Measurements from ENCODE around the gene MZT1.
"Not testable (repeated sequence)": the region's sequence is repeated elsewhere in the genome, so short reads cannot be mapped to it uniquely, and the experiment has no call there.

MZT1 gene, protein sequence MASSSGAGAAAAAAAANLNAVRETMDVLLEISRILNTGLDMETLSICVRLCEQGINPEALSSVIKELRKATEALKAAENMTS

DNA sequence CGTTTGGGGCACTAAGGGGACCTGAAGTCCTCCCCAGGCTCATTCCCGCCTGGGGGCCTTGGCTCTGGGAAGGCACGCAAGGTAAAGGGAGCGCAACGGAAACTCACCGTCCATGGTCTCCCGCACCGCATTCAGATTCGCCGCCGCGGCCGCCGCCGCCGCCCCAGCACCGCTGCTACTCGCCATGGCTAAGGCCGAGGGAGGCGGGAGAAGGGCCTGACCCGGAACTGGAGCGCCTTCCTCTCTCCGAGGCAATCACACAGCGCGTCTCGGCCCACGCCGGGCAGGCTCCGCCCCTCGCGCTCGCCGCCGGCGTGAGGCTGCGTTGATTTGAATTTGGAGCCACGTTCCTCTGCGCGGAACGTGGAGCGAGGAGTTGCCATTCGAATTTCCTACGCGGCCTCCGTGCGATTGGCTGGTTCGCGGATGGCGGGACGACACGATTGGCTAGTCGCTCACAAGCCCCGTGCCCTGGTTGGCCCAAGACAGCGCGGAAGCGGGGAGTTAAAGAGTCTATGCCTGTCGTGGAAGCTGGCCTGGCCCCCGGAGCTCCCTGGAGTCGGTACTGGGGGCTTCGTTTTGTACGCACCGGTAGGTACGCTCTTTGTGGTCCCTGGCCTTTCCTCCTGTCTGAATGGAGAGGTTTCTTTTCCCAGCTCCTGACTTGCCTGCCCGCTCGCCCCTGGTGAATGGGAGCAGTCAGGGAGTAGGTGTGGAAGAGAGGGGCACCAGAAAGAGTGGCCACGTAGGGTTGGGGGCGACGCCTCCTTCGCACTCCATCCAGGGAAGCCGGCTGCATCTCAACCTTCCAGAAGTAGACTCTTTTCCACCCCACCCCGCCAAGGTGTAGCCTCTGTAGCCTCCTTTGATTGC lies at the start of gene MZT1, which contains the start of gene BORA:
Gene MZT1, minus strand, starts transcription at position 213 of the 873 bp plus-strand sequence. Its CDS starts 27 bp downstream, at position 186.
Gene BORA, plus strand, starts transcription at position 507 of the 873 bp plus-strand sequence. CDS start 1,018 bp downstream, outside the sequence.
- DNase-seq (ENCODE audit: low read depth in 3 of 3): peak; percentile 88 to 93 (median 88)

DNA sequence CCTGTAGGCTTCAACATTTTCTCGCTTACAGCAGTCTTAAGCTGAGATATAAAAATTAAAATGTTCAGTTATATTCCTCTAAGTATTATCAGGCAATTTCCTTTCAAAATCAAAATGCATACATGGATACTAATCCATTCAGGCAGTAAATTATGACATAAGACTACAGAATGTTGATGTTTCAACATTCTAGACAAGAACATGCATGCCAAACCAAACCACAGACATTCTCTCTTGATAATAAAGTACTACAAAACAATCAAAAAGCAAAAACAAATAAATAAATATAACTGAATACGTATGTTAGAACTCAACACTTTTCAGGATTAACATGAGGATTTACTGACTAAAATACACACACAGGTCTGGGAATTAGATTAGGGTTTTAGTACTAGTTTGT lies 46.6 kb upstream of the MZT1 start:
- no peak for DNase-seq (ENCODE audit: low read depth in 3 of 3)

DNA sequence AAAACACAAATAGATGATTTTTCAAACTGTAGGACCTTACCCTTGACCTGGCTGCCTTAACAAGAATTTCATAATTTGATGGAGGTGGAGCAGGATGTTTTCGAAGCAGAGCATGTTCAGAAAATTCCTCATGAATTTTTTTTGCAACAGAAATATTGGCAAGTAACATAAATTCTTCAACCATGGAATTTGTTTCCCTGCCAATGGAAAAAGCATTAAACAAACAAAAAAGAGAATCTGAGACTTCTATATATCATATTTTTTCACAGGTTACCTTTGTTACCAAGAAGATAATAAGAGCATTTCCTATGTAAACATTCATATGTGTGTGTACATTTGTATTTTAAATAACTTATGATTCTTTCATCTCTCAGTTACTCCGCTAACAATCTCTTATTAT lies 36.0 kb upstream of the MZT1 start:
- DNase-seq (ENCODE audit: low read depth in 3 of 3): no peak

DNA sequence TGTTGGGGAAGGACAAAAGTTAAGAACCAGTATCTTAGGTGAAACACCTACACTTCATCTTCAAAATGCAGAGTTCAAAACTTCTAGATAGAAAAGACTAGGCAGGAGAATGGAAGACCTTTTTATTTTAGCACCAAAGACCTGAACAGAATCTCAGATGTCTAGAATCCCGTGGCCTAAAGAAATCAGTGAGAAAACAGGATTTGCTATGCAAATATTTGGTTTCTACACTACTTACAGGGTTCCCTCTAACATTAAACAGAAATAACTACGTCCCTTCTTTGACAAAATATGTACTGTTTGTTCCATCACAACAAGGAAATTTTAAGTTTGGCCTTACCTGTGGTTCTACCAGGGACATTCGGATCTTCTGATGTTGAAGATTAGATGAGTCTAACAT lies 32.8 kb upstream of the MZT1 start:
- no peak for DNase-seq (ENCODE audit: low read depth in 3 of 3)

DNA sequence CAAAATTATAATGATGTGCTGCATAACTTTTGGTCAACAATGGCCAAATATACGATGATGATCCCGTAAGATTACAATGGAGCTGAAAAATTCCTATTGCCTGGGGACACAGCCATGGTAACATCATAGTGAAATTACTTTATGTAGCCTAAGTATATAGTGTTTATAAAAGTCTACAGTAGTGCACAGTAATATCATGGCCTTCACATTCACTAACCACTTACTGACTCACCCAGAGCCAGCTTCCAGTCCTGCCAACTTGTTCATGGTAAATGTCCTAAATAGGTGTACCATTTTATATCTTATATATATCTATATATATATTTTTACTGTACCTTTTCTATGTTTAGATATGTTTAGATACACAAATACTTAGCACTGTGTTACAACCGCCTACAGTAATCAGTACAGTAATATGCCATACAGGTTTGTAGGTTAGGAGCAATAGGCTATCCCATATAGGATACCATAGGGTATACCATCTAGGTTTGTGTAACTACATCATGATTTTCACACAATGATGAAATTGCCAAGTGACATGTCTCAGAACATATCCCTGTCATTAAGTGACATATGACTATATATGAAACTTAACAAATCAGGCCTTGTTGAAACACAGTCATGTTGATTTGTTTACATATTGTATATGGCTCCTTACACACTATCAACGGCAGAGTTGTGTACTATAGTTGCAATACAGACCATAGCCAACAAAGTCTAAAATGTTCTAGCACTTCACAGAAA lies 30.5 kb upstream of the MZT1 start:
- no peak for DNase-seq (ENCODE audit: low read depth in 3 of 3)

DNA sequence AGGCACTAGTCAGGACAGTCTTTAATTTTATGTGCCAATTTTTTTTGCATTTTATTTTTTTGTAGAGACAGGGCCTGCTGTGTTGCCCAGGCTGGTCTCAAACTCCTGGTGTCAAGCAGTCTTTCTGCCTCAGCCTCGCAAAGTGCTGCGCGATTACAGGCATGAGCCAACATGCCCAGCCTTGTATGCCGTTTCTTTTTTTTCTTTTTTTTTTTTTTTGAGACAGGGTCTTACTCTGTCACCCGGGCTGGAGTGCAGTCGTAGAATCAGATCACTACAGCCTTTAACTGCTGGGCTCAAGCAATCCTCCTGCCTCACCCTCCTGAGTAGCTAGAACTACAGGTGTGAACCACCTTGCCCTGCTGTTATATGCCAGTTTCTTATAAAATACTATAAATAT lies 26.7 kb upstream of the MZT1 start:
- no peak for DNase-seq (ENCODE audit: low read depth in 3 of 3)

DNA sequence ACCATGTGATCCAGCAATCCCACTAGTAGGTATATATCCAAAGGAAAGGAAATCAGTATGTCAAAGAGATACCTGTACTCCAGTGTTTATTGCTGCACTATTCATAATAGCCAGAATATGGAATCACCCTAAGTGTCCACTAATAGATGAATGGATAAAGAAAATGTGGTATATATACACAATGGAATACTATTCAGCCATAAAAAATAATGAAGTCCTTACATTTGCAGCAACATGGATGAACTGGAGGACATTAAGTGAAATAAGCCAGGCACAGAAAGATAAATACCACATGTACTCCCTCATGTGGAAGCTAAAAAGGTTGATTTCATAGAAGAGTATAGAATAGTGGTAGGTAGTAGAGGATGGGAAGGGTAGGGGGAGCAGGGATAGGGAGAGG lies 23.8 kb upstream of the MZT1 start:
- DNase-seq (ENCODE audit: low read depth in 3 of 3): no peak

DNA sequence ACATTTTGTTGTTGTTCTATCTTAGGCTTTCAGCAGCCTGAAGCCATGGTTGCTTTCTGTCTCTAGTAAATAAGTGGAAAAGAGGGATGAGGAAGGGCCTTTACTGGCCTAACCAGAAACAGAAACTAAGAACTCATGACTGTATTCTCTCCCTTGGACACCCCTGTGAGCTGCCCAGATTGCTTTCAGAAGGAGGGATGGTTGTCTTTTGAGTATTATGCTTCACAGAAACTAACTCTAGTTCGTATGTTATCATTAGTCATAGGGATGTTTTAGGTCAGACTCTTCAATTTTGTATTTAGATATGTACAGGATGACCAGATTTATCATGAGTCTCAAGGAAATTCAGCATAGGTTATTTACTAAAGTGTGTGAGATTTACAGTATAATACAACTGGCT lies 17.8 kb upstream of the MZT1 start:
- DNase-seq (ENCODE audit: low read depth in 3 of 3): no peak

DNA sequence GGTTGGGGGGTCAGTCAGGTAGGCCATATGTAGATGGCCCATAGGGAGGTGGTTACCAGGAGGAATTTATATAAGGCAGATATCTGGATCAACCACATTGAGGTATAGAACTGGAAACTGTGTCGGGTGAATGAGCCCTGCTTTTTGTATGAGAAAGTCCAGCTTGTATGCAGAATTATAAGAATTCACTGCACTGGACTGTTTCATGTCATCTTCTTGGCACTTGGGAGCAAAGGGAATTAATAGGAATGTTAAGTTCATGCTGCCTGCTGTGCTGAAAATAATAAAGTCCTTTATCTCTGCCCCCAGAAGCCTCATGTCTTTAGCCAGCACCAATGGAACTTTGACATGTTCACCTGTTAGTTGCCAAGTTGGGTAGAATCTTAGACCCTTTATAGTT lies 12.6 kb upstream of the MZT1 start:
- no peak for DNase-seq (ENCODE audit: low read depth in 3 of 3)

DNA sequence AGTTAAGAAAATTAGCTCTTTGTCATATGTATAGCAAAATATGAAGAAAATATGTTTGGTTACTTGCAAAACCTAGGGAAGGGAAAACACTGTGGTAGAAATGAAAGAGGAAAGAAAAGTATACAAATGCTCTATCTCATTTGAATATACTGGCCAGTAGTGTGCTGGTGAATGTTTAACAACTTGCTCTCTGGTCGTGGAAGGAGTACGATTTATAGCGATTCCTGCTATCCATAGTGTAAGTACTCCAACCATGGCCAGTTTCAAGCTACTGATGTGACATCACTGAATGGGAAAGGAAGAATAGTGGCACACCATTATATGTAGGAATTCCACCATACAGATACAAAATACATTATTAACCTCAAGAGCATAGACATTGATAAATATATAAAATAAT lies 9.6 kb upstream of the MZT1 start:
- DNase-seq (ENCODE audit: low read depth in 3 of 3): no peak

DNA sequence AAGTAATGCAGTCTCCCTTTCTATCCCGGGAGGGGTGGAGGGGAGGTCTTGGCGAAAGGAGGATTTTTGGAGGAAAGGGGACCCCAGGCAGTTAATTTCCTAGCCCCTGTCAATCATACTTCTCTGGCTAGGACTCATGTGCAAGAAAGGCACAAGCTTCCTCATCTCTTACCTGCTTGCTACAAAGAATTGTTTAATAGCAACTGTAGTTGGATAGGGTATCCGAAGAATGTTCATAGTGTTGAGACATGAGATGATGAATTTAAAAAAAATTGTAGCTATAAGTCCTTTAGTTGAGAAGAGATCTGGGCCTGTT lies 819 bp upstream of the MZT1 start:
- DNase-seq (ENCODE audit: low read depth in 3 of 3): no peak

DNA sequence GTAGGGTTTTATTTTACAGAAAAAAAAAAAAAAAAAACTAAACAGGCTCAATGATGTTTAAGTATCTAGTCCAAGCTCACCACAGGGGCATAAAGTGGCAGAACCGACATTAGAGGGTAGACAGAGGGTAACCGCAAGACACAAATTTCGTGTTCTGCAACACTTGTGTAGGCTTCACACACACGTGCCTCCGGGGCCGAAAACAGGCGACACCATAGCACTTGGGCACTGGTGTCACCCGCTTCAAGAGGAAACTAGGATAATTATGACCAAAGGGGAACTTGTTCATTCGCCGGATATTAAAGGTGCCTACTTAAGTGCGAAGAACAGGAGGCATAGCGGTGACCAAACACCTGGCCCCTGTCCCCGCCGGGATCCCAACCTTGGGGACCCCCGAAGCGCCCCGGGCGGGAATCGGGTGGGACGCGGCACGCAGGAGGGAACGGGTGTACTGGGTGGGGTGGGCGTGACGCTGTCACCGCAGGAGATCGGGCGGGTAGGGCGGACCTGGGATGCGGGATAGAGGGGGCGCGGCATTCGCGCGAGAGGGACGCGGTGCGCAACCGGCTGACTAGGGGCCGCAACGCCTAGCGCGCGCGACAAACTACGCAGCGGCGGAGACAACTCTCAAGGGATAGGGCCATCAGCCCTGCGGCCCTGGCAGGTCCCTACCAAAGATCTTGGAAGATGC lies 558 bp downstream of the MZT1 start:
- peak; percentile 7 to 35 (median 10) for DNase-seq (ENCODE audit: low read depth in 3 of 3)

DNA sequence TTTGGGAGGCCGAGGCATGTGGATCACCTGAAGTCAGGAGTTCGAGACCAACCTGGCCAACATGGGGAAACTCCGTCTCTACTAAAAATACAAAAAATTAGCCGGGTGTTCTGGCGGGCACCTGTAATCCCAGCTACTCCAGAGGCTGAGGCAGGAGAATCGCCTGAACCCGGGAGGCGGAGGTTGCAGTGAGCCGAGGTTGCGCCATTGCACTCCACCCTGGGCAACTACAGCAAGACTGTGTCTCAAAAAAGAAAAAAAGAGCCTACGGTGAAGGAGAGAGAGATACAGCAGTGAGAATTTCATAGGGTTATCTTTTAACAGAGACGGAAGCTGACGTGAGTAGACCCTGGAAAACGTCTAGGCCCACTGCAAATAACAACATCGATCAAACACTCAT lies 1.2 kb downstream of the MZT1 start:
- not testable (repeated sequence) for DNase-seq (ENCODE audit: low read depth in 3 of 3)

DNA sequence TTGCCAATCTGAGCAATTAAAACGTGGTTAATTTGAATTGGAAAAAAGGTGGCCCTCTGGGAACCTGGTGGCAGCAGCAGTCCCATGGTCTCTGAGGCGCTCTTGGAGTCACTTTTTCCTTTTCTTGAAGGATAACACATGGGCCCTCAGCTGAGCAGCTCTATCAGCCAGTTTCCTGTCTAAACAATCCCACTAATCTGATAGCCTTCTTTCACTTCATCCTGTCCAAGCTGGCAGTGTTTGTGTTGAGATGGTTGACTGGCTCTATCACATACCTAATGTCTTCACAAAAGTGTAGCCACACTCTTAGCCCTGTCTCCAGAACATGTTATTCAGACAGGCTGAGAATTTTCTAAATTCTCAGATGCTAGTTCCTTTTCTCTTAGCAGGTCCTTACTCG lies 10.7 kb downstream of the MZT1 start:
- no peak for DNase-seq (ENCODE audit: low read depth in 3 of 3)

DNA sequence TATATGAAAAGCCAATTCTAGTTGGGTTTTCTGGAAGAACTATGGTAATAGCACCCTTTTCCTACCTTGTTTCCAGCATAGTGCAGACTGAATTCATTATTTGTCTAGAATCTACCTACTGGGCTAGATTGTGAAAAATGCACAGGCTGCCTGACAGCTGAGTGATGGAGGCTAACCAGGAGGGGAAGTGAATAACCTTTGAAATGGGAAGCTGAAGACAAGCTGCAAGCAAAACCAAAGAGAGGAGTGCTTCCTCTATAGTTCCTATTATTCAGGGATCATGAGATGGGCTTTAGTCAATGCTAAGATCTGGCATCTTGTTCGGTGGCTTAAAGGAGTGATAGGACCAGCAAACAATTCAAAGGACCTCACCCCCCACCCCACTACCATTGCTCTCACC lies 26.9 kb downstream of the MZT1 start:
- DNase-seq (ENCODE audit: low read depth in 3 of 3): no peak

DNA sequence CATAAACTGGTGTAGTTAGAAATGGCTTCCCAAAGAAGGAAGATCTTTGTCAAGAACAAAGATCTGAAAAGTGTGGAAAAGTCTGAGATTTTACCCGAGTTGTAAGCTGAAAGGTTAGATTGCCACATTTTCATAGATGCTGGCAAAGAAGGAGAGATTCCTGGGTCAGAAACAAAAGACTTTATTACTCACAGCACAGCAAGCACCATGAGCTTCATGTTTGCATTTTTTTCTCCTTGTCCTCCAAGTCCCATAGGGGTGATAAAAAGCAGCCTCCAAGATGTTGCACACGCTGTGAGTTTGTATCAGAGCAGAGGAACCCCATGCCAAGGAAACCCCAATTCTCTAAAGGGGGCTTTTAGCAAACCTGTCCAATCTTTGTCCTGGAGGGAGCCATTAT lies 29.3 kb downstream of the MZT1 start:
- no peak for DNase-seq (ENCODE audit: low read depth in 3 of 3)

DNA sequence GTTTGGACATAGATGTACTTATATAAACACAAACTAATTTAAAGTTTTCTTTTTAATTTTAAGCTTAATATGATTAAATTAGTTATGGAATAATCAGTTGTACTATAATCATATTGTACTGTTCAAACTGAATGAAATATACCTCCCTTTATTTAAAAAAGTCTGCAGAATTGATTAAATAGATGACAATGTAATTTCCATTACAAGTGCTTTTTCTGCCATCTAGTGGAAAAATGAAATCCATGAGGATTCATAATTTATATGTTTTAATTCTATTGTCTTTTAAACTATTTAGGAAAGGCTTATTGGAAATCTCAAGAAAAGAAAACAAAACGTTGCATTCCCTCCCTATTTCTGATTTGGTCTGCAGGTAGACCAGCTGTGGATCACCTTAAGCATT lies 30.9 kb downstream of the MZT1 start:
- no peak for DNase-seq (ENCODE audit: low read depth in 3 of 3)

DNA sequence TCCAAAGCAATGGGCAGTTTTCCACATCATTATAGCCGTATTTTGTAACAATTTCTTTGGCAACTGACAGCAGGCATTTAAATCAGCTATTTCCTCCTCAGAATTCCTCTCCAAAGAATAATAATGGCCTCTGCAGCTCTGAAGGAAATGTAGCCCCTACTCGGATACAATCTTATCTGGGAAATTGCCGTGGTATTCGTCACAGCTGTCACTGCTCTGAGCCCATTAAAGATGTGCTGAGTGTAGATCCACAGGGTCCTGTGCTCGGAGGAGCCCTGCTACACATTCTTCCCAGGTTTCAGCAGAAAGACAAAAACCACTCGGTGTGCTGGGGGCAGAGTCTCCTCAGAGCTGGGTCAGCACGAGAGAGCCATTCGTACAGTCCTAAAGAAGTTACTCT lies 33.1 kb downstream of the MZT1 start:
- DNase-seq (ENCODE audit: low read depth in 3 of 3): no peak

DNA sequence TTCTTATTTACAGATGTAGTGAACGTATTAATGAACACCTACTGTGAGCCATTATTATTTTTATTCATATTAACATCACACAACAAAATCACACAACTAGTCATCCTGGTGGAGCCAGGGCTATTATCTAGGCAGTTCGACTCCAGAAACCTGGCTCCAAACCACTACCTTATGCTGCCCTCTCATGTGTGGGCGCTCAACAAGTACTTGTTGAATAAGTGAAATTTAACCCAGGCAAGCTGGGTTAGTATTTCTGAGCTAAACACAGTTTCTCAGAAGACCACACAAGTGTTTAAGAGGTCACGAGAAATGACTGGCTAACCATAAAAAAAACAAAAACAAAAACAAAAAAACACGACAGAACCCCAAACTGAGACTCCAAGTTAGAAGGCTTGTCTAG lies 33.6 kb downstream of the MZT1 start:
- DNase-seq (ENCODE audit: low read depth in 3 of 3): no peak

DNA sequence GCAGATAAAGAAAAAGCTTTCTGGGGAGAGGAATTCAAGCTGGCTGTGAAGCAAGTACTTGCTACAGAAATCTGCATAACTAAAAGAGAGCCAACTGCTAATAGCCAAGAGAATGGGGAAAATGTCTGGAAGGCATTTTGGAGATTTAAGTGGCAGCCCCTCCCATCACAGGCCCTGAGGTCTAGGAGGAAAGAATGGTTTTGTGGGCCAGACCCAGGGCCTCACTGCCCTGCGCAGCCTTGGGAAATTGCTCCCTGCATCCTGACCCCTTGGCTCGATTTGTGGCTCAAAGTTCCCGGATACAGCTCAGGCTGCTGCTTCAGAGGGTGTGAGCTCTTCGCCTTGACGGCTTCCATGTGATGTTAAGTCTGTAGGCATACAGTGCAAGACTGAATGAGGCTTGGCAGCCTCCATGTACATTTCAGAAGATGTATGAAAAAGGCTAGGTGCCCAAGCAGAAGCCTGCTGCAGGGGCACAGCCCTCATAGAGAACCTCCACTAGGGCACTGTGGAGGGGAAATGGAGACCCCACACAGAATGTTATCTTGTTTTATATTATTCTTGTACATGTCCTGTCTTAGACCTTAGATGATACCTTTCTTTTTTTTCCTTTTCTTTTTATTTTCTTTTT lies 34.4 kb downstream of the MZT1 start:
- DNase-seq (ENCODE audit: low read depth in 3 of 3): no peak

DNA sequence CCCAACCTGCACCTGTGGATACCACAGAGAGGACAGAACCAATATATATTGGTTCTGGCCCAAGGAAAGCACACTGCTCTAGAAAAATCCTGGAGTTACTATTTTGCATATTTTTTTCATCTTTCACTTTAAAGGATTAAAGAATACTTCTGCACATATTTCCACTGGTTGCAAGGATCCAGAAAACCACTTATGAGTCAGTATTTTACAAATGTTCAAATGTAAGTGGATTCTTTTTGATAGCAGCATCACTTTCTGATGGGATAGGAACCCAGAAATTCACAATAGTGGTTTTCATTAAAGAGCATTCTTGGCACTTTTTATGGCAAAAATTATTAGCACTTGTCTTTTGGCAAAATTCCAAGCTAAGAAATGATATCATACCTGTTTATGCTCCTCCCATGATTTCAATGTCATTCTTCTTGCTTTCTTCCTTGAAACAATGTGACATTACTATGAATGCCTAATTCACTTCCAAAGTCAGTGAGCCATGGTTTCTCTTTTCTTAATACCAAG lies 38.2 kb downstream of the MZT1 start:
- DNase-seq (ENCODE audit: low read depth in 3 of 3): no peak

DNA sequence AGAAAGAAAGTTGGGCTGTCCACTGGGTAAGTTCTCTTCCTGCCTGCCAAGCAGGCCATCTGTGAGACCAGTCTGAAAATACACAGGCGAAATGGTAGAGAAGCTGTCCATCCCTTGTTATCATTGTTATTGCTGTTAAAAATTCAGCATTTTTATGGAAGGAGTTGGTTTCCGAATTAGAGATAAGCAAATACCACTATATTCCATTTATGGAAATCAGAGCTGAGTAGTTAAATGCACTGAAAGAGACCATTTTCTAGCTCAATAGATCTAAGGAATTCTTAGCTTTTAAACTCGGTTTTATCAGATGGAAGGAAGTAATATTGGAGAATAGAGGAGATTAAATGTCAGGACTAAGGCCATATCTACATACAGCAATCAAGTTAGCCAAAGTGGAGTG lies 40.7 kb downstream of the MZT1 start:
- no peak for DNase-seq (ENCODE audit: low read depth in 3 of 3)
